IMR-90 (cell line): ENCODE data around the gene EFEMP1. TPM values are rescaled to one million over a fixed set of nuclear protein-coding genes. Genes with fewer than 3 reads are reported as not detected.

Experiments used
- ATAC-seq: fragments of 200-7000 bp; cut with Tn5 transposase; 2 replicates; pipeline ENCODE4 v1.9.1; 2020; ENCODE audit warnings: low read depth, mild to moderate bottlenecking, moderate library complexity
- BruUV-seq: library from RNA; stranded (reverse); fragments of 400-500 nt; replicated peaks from 2 replicates; lab custom pipeline; 2021; lab: Mats Ljungman, UMichigan
- CTCF ChIA-PET: fragments of 300-600 bp; formaldehyde crosslinking; extraction: SDS; loops from one replicate; lab custom pipeline; 2021; ENCODE audit warnings: antibody characterized with exemption; lab: Yijun Ruan, JAX
- POLR2A ChIA-PET: fragments of 300-600 bp; sonication (Branson Sonifier 250); formaldehyde crosslinking; loops from one replicate; lab custom pipeline; 2022; ENCODE audit warnings: antibody characterized with exemption; ENCODE audit not compliant: unreplicated experiment; lab: Charles Lee
- DNase-seq: peaks from one replicate; pipeline ENCODE4 v3.0.0; 2013
- H2AFZ ChIP-seq: replicated peaks from 2 replicates; pipeline ENCODE3; 2013; ENCODE audit warnings: low read length, mild to moderate bottlenecking; ENCODE audit not compliant: poor library complexity
- H2AK5ac ChIP-seq: 2 replicates; pipeline ENCODE4 v1.6.1; 2013; ENCODE audit warnings: low read depth, low read length, inconsistent platforms
- H2AK9ac ChIP-seq: replicated peaks from 2 replicates; pipeline ENCODE3; 2013; ENCODE audit warnings: mild to moderate bottlenecking, low read depth, low read length, moderate library complexity; ENCODE audit not compliant: poor library complexity
- H2BK120ac ChIP-seq: 2 replicates; pipeline ENCODE4 v1.6.1; 2013; ENCODE audit warnings: low read depth, low read length, inconsistent platforms
- H2BK15ac ChIP-seq: 3 replicates; pipeline ENCODE4 v1.6.1; 2013; ENCODE audit warnings: low read depth, low read length, inconsistent platforms
- H2BK20ac ChIP-seq: 2 replicates; pipeline ENCODE4 v1.6.1; 2013; ENCODE audit warnings: low read depth, mild to moderate bottlenecking, inconsistent platforms, low read length, moderate library complexity
- H2BK5ac ChIP-seq: 2 replicates; pipeline ENCODE4 v1.6.1; 2013; ENCODE audit warnings: mild to moderate bottlenecking, low read depth, low read length, inconsistent platforms; ENCODE audit not compliant: poor library complexity, severe bottlenecking
- H3K14ac ChIP-seq: replicated peaks from 2 replicates; pipeline ENCODE4 v1.6.1; 2013; ENCODE audit warnings: low read depth, low read length, inconsistent platforms
- H3K18ac ChIP-seq: 2 replicates; pipeline ENCODE4 v1.6.1; 2013; ENCODE audit warnings: low read depth, low read length, control low read depth
- H3K23ac ChIP-seq: 2 replicates; pipeline ENCODE4 v1.6.1; 2013; ENCODE audit warnings: low read depth, low read length, inconsistent platforms
- H3K27ac ChIP-seq: 2 replicates; pipeline ENCODE4 v1.5.1; 2013; ENCODE audit warnings: mild to moderate bottlenecking, control low read depth, low read length; ENCODE audit not compliant: insufficient read depth
- H3K27me3 ChIP-seq: 2 replicates; pipeline ENCODE4 v1.6.1; 2013; ENCODE audit warnings: low read length; ENCODE audit not compliant: control insufficient read depth, insufficient read depth
- H3K36me3 ChIP-seq: 2 replicates; pipeline ENCODE4 v1.6.1; 2013; ENCODE audit warnings: low read length, mixed read lengths; ENCODE audit not compliant: control insufficient read depth, insufficient read depth
- H3K4ac ChIP-seq: 2 replicates; pipeline ENCODE4 v1.6.1; 2013; ENCODE audit warnings: low read depth, low read length, inconsistent platforms
- H3K4me1 ChIP-seq: 2 replicates; pipeline ENCODE4 v1.6.1; 2013; ENCODE audit warnings: low read length, mixed read lengths; ENCODE audit not compliant: control insufficient read depth, insufficient read depth
- H3K4me2 ChIP-seq: 2 replicates; pipeline ENCODE4 v1.6.1; 2013; ENCODE audit warnings: low read depth, mild to moderate bottlenecking, control low read depth, low read length, moderate library complexity
- H3K4me3 ChIP-seq: 2 replicates; pipeline ENCODE4 v1.5.1; 2013; ENCODE audit warnings: low read depth, mild to moderate bottlenecking, control low read depth, low read length, moderate library complexity; ENCODE audit not compliant: insufficient read depth
- H3K56ac ChIP-seq: 2 replicates; pipeline ENCODE4 v1.6.1; 2013; ENCODE audit warnings: low read length, inconsistent platforms; ENCODE audit not compliant: insufficient read depth; ENCODE audit errors: extremely low read depth
- H3K79me1 ChIP-seq, 2 experiments: 2 replicates each; pipeline ENCODE4 v1.6.1; 2013; ENCODE audit warnings: low read length in 2 of 2, inconsistent platforms in 1 of 2, low read depth in 1 of 2
- H3K9ac ChIP-seq: 2 replicates; pipeline ENCODE4 v1.6.1; 2013; ENCODE audit warnings: low read depth, low read length, control low read depth
- H3K9me1 ChIP-seq: 2 replicates; pipeline ENCODE4 v1.6.1; 2013; ENCODE audit warnings: low read length, inconsistent platforms; ENCODE audit not compliant: insufficient read depth
- H3K9me3 ChIP-seq: 2 replicates; pipeline ENCODE4 v1.6.1; 2013; ENCODE audit warnings: low read length; ENCODE audit not compliant: control insufficient read depth, insufficient read depth
- H4K20me1 ChIP-seq: 2 replicates; pipeline ENCODE4 v1.6.1; 2013; ENCODE audit warnings: low read length, inconsistent platforms; ENCODE audit not compliant: insufficient read depth
- H4K5ac ChIP-seq: 2 replicates; pipeline ENCODE4 v1.6.1; 2013; ENCODE audit warnings: mild to moderate bottlenecking, low read depth, low read length, control low read depth
- H4K8ac ChIP-seq, 2 experiments: 2 replicates each; pipeline ENCODE4 v1.6.1; 2013; ENCODE audit warnings: low read depth in 2 of 2, low read length in 2 of 2, control low read depth in 1 of 2, inconsistent platforms in 1 of 2
- H4K91ac ChIP-seq: 2 replicates; pipeline ENCODE4 v1.6.1; 2013; ENCODE audit warnings: low read depth, low read length, inconsistent platforms; ENCODE audit not compliant: insufficient read depth
- CEBPB ChIP-seq: IDR thresholded peaks from 2 replicates; pipeline ENCODE4 v1.6.1; 2012; ENCODE audit warnings: low read depth, low read length, improper control_type of control experiment
- CHD1 ChIP-seq: IDR thresholded peaks from 2 replicates; pipeline ENCODE4 v1.6.1; 2012; ENCODE audit warnings: low read depth, low read length, improper control_type of control experiment
- WGBS, 2 experiments: methylation state at CpG; one replicate each; pipeline versions ENCODE4 v1.1.5 to v1.1.7; 2013; ENCODE audit warnings: missing lambda C conversion rate in 2 of 2; ENCODE audit not compliant: insufficient read length in 1 of 2; ENCODE audit errors: extremely low coverage in 2 of 2; 5-methylcytosine and 5-hydroxymethylcytosine counted together
- dilution Hi-C: fragments of 300-500 bp; cut with HindIII; formaldehyde crosslinking; loops from one replicate; pipeline ENCODE4 v1.14.3; 2018; ENCODE audit warnings: low sequenced_read_pairs; ENCODE audit not compliant: unreplicated experiment
- in situ Hi-C: fragments of 300-500 bp; cut with MboI; formaldehyde crosslinking; loops from 3 replicates; pipeline ENCODE4 v1.14.3; 2019; ENCODE audit warnings: low sequenced_read_pairs, inconsistent platforms, mixed read lengths
- intact Hi-C: fragments of 100-400 bp; cut with micrococcal nuclease; formaldehyde crosslinking; loops from 2 replicates; pipeline ENCODE4 v1.10.0; 2022
- polyA plus RNA-seq, 3 experiments: library from polyadenylated mRNA; depleted of rRNA; stranded (reverse); fragments of >200 nt; gene quantifications; 2 replicates each; pipeline ENCODE4 v1.2.3, GENCODE V29; 2012; ENCODE audit warnings: low replicate concordance in 1 of 3
- total RNA-seq: library from RNA; depleted of rRNA; stranded (reverse); fragments of >200 nt; gene quantifications from 2 replicates; pipeline ENCODE4 v1.2.3, GENCODE V29; 2012

Gene EFEMP1
- total and polyA plus RNA-seq, 2 of the 4 experiments (the other 2 are of a cell fraction): 214 to 219 TPM

GRCh38 chr2:55926974-55927373 lies 3.4 kb upstream of the EFEMP1 start:
- no peak overlapping the region for H2BK120ac ChIP-seq
- H2BK5ac ChIP-seq: no peak overlapping the region
- peaks cover 10 to 16% of the 10 kb centered on the region in 2 experiments for H3K79me1 ChIP-seq
- H3K14ac ChIP-seq: no peak overlapping the region
- H3K9ac ChIP-seq: no peak overlapping the region
- H2AK9ac ChIP-seq: no peak overlapping the region
- H3K9me1 ChIP-seq: no peaks in the 10 kb centered on the region
- H3K27ac ChIP-seq: no peak overlapping the region
- no peak overlapping the region for H2AK5ac ChIP-seq
- no peak overlapping the region for H4K8ac ChIP-seq
- H3K4me1 ChIP-seq: no peaks in the 10 kb centered on the region
- H3K4me3 ChIP-seq: no peak overlapping the region
- H3K23ac ChIP-seq: no peak overlapping the region
- no peak overlapping the region for H2BK20ac ChIP-seq
- no peak overlapping the region for H2BK15ac ChIP-seq
- H4K5ac ChIP-seq: no peak overlapping the region
- ATAC-seq (no peak), DNase-seq (no peak)
- TF ChIP-seq CEBPB (peak; percentile 47), CHD1 (no peak)
- no peak overlapping the region for H3K56ac ChIP-seq
- H4K20me1 ChIP-seq: no peaks in the 10 kb centered on the region
- intact Hi-C loops (no loop called here), in situ Hi-C loops (no loop called here), dilution Hi-C loops (no loop called here)
- no peaks in the 10 kb centered on the region for H3K9me3 ChIP-seq
- H3K18ac ChIP-seq: no peak overlapping the region
- H4K91ac ChIP-seq: no peak overlapping the region
- no peak overlapping the region for H3K4me2 ChIP-seq
- no peak overlapping the region for H3K4ac ChIP-seq
- no CpG with 5 or more reads among the region's 1 CpG for WGBS, 2 experiments
- no peak overlapping the region for H2AFZ ChIP-seq
- BruUV-seq: no TSS peak
- ChIA-PET CTCF (no interaction called here), POLR2A (no interaction called here)
- H3K36me3 ChIP-seq: no peaks in the 10 kb centered on the region
- H3K27me3 ChIP-seq: peaks cover 4% of the 10 kb centered on the region; the same call in 1 of the 2 replicates
